Measurements from ENCODE around the gene ATP2A3. TPM values are rescaled to one million over a fixed set of nuclear protein-coding genes. Genes with fewer than 3 reads are reported as not detected.

Gene ATP2A3
- total and polyA plus RNA-seq, 8 donors: 17.8 to 67.7 (median 42.3) TPM

- H3K27ac ChIP-seq: no peak overlapping the region
- no peaks in the 10 kb centered on the region for H3K27me3 ChIP-seq
- intact Hi-C loops (cut with DNase I): loop anchor here in 1 of 3 donors (10.0 kb wide), 1 partner anchor 73 kb away; no protein-coding TSS in a partner anchor
- ATAC-seq (no peak), DNase-seq (no peak), FAIRE-seq (no peak)
- TF ChIP-seq, protein P1, sequence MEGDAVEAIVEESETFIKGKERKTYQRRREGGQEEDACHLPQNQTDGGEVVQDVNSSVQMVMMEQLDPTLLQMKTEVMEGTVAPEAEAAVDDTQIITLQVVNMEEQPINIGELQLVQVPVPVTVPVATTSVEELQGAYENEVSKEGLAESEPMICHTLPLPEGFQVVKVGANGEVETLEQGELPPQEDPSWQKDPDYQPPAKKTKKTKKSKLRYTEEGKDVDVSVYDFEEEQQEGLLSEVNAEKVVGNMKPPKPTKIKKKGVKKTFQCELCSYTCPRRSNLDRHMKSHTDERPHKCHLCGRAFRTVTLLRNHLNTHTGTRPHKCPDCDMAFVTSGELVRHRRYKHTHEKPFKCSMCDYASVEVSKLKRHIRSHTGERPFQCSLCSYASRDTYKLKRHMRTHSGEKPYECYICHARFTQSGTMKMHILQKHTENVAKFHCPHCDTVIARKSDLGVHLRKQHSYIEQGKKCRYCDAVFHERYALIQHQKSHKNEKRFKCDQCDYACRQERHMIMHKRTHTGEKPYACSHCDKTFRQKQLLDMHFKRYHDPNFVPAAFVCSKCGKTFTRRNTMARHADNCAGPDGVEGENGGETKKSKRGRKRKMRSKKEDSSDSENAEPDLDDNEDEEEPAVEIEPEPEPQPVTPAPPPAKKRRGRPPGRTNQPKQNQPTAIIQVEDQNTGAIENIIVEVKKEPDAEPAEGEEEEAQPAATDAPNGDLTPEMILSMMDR (IDR thresholded peaks at IDR 0.05): no peak
- peaks cover 0 to 38% (median 16%) of the 10 kb centered on the region in 3 donors for H3K36me3 ChIP-seq
- peaks cover 0 to 18% (median 0%) of the 10 kb centered on the region in 3 donors for H3K4me1 ChIP-seq
- H3K9me3 ChIP-seq: no peaks in the 10 kb centered on the region
- 76 to 79% methylated on average over 6 of the region's 6 CpGs for WGBS, 2 donors
- no peak overlapping the region for H3K4me3 ChIP-seq
Observed at GRCh38 chr17:4008082-4008435, 43.8 kb upstream of the ATP2A3 start.

- H3K27ac ChIP-seq: no peak overlapping the region
- H3K36me3 ChIP-seq: peaks cover 0 to 35% (median 16%) of the 10 kb centered on the region in 3 donors
- peaks cover 0 to 18% (median 0%) of the 10 kb centered on the region in 3 donors for H3K4me1 ChIP-seq
- no peaks in the 10 kb centered on the region for H3K27me3 ChIP-seq
- TF ChIP-seq, protein P1 (IDR thresholded peaks at IDR 0.05): no peak
- intact Hi-C loops (cut with DNase I): loop anchor here in 1 of 3 donors (10.0 kb wide), 1 partner anchor 73 kb away; no protein-coding TSS in a partner anchor
- DNase-seq: no peak
- FAIRE-seq: no peak
- whole genome bisulfite sequencing, 2 donors: 92 to 93% methylated on average over 27 of the region's 27 CpGs
- ATAC-seq: no peak
- no peaks in the 10 kb centered on the region for H3K9me3 ChIP-seq
- no peak overlapping the region for H3K4me3 ChIP-seq
Observed at GRCh38 chr17:4007346-4008081, 43.3 kb upstream of the ATP2A3 start.

- no peaks in the 10 kb centered on the region for H3K27me3 ChIP-seq
- 78 to 81% methylated on average over 8 of the region's 8 CpGs for whole genome bisulfite sequencing, 2 donors
- H3K36me3 ChIP-seq: peaks cover 0 to 35% (median 16%) of the 10 kb centered on the region in 3 donors
- H3K4me3 ChIP-seq: no peak overlapping the region
- peaks cover 0 to 18% (median 0%) of the 10 kb centered on the region in 3 donors for H3K4me1 ChIP-seq
- no peak overlapping the region for H3K27ac ChIP-seq
- no peaks in the 10 kb centered on the region for H3K9me3 ChIP-seq
- no peak for FAIRE-seq
- no peak for ATAC-seq
- intact Hi-C loops (cut with DNase I): loop anchor here in 1 of 3 donors (10.0 kb wide), 1 partner anchor 72 kb away; no protein-coding TSS in a partner anchor
- DNase-seq: no peak
- TF ChIP-seq, protein P1 (IDR thresholded peaks at IDR 0.05): no peak
Observed at GRCh38 chr17:4006745-4007211, 42.5 kb upstream of the ATP2A3 start.

- no peak overlapping the region for H3K27ac ChIP-seq
- ATAC-seq (no peak), FAIRE-seq (no peak), DNase-seq (no peak)
- H3K36me3 ChIP-seq: peaks cover 0 to 35% (median 16%) of the 10 kb centered on the region in 3 donors
- WGBS, 2 donors: 83 to 89% methylated on average over 12 of the region's 12 CpGs
- H3K27me3 ChIP-seq: no peaks in the 10 kb centered on the region
- H3K4me1 ChIP-seq: peaks cover 0 to 18% (median 0%) of the 10 kb centered on the region in 3 donors
- no peak overlapping the region for H3K4me3 ChIP-seq
- intact Hi-C loops (cut with DNase I): loop anchor here in 1 of 3 donors (10.0 kb wide), 1 partner anchor 71 kb away; no protein-coding TSS in a partner anchor
- H3K9me3 ChIP-seq: no peaks in the 10 kb centered on the region
- TF ChIP-seq, protein P1 (IDR thresholded peaks at IDR 0.05): no peak
Observed at GRCh38 chr17:4006165-4006589, 41.9 kb upstream of the ATP2A3 start.
